Measurements from ENCODE around the gene LYPD6.
"Not testable (repeated sequence)": the region's sequence is repeated elsewhere in the genome, so short reads cannot be mapped to it uniquely, and the experiment has no call there.

LYPD6 gene

GRCh38 chr2:149451417-149452165 is 121.2 kb downstream of the LYPD6 start:
- DNase-seq (ENCODE audit: low read depth in 2 of 2): no peak

GRCh38 chr2:149456285-149456684 is 125.9 kb downstream of the LYPD6 start:
- DNase-seq (ENCODE audit: low read depth in 2 of 2): no peak

- no peak for DNase-seq (ENCODE audit: low read depth in 2 of 2)
Observed at GRCh38 chr2:149458502-149458901, 128.1 kb downstream of the LYPD6 start.

GRCh38 chr2:149463328-149464002 is 133.1 kb downstream of the LYPD6 start:
- DNase-seq (ENCODE audit: low read depth in 2 of 2): no peak

- no peak for DNase-seq (ENCODE audit: low read depth in 2 of 2)
Observed at GRCh38 chr2:149464396-149464795, 134.0 kb downstream of the LYPD6 start.

GRCh38 chr2:149465873-149466272 is 135.5 kb downstream of the LYPD6 start:
- DNase-seq (ENCODE audit: low read depth in 2 of 2): no peak

GRCh38 chr2:149466635-149467034 is 136.2 kb downstream of the LYPD6 start:
- DNase-seq (ENCODE audit: low read depth in 2 of 2): no peak

- DNase-seq (ENCODE audit: low read depth in 2 of 2): no peak
Observed at GRCh38 chr2:149467436-149467835, 137.0 kb downstream of the LYPD6 start.

- no peak for DNase-seq (ENCODE audit: low read depth in 2 of 2)
Observed at GRCh38 chr2:149468636-149469035, 138.2 kb downstream of the LYPD6 start.

- DNase-seq (ENCODE audit: low read depth in 2 of 2): no peak
Observed at GRCh38 chr2:149470046-149470445, 139.7 kb downstream of the LYPD6 start.

- DNase-seq (ENCODE audit: low read depth in 2 of 2): no peak
Observed at GRCh38 chr2:149472413-149472812, 142.0 kb downstream of the LYPD6 start.

GRCh38 chr2:149473068-149473467 is 142.7 kb downstream of the LYPD6 start:
- DNase-seq (ENCODE audit: low read depth in 2 of 2): no peak

- no peak for DNase-seq (ENCODE audit: low read depth in 2 of 2)
Observed at GRCh38 chr2:149473521-149473920, 143.1 kb downstream of the LYPD6 start.

- no peak for DNase-seq (ENCODE audit: low read depth in 2 of 2)
Observed at GRCh38 chr2:149483004-149483605, 152.7 kb downstream of the LYPD6 start.

- no peak for DNase-seq (ENCODE audit: low read depth in 2 of 2)
Observed at GRCh38 chr2:149486664-149487063, 156.3 kb downstream of the LYPD6 start.

- no peak for DNase-seq (ENCODE audit: low read depth in 2 of 2)
Observed at GRCh38 chr2:149487189-149487588, 156.8 kb downstream of the LYPD6 start.

GRCh38 chr2:149488706-149489440 is 158.5 kb downstream of the LYPD6 start:
- no peak for DNase-seq (ENCODE audit: low read depth in 2 of 2)

- no peak for DNase-seq (ENCODE audit: low read depth in 2 of 2)
Observed at GRCh38 chr2:149489452-149489851, 159.1 kb downstream of the LYPD6 start.

GRCh38 chr2:149490296-149490695 is 159.9 kb downstream of the LYPD6 start:
- no peak for DNase-seq (ENCODE audit: low read depth in 2 of 2)

- no peak for DNase-seq (ENCODE audit: low read depth in 2 of 2)
Observed at GRCh38 chr2:149492923-149493322, 162.5 kb downstream of the LYPD6 start.

GRCh38 chr2:149499204-149499603 is 168.8 kb downstream of the LYPD6 start:
- DNase-seq (ENCODE audit: low read depth in 2 of 2): not testable (repeated sequence)

- DNase-seq (ENCODE audit: low read depth in 2 of 2): not testable (repeated sequence)
Observed at GRCh38 chr2:149506808-149507207, 176.4 kb downstream of the LYPD6 start.

Measured in stimulated activated CD8-positive, alpha-beta memory T cell treated with anti-CD3 and anti-CD28 coated beads, Interleukin-15, amount 100 ng/mL, for 4 hours (primary cell).